D341Med (cell line): ENCODE data around the gene TSKU.
"Not testable (repeated sequence)": the region's sequence is repeated elsewhere in the genome, so short reads cannot be mapped to it uniquely, and the experiment has no call there.

Source experiments
- DNase-seq: peaks from one replicate; pipeline ENCODE4 v3.0.0; 2012; ENCODE audit warnings: low spot score

The TSKU gene

DNA sequence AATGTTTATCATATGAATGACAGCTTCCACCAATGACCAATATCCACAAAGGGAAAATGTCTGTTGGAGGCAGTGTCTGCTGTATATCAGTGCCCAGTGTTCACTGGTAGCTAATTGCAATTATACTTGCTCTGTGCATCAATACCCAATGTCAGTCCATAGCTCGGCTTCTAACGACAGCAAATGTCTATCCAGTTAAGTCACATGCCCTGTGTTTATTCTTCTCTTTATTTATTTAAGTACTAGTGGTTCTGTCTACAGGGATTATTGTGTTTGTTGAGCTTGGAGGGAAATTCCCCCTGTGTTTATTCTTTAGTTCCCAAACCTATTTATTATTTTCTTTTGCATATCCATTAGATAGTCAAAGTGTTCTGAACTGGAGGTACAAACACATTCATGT lies 18.6 kb downstream of the TSKU start:
- DNase-seq: no peak

DNA sequence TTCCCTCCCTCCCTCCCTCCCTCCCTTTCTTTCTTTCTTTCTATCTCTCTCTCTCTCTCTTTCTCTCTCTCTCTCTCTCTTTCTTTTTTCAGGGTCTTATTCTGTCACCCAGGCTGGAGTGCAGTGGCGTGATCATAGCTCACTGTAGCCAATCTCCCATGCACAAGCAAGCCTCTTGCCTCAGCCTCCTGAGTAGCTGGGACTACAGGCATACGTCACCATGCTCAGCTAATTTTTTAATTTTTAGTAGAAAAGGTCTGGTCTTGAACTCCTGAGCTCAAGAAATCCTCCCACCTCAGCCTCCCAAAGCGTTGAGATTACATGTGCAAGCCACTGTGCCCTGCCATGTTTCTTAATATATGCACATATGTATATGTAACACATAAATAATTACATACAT lies 19.0 kb downstream of the TSKU start:
- DNase-seq: no peak

DNA sequence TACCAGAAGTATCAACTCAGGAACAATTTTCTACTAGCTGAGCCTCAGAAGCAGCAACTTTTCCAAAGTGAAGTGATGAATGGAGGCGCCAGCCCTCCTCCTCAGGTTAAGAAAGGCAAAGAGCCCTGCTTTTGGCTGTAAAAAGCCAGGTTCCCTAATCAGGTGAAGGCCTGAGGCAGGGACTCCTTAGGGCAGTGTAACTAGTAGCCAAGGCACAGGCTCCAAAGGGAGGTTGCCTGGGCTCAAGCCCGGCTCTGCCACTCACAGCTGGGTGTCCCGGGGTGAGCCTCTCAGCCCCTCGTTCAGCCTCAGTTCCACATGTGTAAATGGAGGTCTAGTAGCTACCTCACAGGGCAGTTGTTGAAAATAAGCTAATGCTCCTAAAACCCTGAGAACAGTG lies 19.5 kb downstream of the TSKU start:
- peak; percentile 18 for DNase-seq

DNA sequence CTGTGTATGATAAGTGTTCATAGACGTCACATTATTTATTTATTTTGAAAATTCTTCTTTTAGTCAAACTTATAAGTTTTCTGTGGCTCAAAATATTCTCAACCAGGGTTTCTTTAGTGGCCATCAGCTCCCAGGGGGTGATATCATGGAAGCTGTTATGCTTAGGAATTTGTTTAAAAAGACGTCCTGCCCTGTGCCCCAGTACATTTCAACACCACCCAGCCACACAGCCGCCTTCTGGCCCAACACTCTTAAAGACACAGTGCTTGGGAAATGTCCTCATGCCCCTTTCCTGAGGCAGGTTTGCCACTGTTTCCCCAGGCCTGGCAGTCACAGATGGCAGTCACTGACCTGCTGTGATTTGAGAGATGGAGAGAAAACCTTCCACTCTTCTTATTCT lies 19.9 kb downstream of the TSKU start:
- DNase-seq: peak; percentile 2

DNA sequence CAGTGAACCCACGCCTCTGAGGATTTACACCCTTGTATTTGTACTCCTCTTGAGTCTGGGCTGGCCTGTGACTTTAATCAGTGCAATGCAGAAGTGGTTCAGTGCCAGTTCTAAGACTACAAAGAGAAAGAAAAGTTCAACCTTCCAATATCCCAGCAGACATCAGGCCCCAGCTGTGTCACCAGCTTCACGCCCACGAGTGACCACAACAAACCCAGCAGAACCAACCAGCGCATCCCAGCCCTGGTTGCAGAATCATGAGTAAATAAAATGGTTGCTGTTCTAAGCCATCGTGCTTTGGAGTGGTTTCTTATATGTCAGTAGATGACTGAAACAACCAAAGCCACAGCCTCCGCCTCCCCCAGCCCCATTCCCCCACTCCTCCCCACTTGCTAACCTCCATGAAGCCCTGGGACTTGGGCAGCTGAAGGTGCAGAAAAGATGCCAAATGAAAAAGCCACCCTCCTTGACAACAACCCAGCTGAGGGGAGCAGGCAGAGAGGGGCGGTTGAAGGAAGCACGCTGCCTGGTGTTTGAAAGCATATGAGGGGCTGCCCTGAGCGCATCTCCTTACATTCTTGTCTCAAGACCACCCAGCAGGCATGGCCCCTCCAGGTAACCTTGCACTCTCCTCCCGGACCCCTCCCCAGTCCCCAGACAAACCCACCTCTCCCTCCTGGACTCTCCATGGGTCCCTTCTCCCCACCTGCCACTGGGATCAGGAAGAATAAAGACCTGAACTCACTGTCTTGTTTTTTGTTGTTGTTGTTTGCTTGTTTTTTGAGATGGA lies 20.9 kb downstream of the TSKU start:
- peak; percentile 6 for DNase-seq

DNA sequence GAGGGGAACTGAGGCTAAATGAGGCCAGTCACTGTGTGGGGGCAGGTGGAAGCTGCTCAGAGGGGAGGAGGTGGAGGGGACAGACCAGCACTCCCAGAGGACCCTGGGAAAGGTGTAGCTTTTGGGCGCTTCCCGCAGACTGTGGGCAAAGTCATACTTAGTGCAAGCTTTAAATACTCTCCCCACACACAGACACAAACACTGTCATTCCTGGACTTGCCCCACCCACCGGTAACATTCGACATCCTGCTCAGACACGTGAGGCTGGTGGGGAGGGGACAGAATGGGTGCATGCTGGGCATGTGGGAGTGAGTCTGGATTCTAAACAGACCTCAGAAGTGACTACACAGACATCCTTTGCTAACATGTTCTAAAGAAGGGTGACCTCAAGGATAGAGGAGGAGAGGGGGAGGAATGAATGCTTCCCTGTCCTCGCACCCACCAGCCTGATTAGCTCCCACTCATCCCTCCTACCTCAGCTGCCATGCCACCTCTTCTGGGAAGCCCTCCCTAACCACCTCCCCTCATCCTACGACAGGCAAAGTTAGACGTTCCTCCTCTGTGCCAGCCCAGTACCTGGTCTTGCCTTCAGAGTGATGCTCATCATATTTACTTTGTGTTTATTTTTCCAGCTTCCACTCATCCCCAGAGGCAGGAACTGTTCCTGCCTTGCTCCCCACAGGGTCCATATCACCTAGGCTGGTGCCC lies 22.2 kb downstream of the TSKU start:
- peak; percentile 12 for DNase-seq

DNA sequence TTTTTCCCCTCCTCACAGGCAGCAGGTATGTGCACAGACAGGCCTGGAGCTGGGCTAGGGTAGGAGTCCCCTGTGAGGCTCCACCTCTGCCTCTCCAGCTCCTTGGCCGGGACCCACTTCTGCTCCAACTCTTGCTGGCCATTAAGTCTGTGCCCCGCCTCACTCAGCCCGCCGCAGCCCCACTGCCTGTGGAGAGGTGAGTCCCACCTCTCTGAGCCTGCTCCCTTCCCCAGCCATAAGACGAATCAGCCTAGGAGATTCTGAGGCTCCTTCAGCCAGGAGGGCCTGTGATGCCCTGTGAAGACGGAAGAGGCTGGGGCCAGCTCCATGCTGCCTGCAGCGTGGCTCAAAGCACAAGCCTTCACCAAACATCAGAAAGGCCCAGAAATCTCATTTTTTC lies 23.0 kb downstream of the TSKU start:
- peak; percentile 18 for DNase-seq

DNA sequence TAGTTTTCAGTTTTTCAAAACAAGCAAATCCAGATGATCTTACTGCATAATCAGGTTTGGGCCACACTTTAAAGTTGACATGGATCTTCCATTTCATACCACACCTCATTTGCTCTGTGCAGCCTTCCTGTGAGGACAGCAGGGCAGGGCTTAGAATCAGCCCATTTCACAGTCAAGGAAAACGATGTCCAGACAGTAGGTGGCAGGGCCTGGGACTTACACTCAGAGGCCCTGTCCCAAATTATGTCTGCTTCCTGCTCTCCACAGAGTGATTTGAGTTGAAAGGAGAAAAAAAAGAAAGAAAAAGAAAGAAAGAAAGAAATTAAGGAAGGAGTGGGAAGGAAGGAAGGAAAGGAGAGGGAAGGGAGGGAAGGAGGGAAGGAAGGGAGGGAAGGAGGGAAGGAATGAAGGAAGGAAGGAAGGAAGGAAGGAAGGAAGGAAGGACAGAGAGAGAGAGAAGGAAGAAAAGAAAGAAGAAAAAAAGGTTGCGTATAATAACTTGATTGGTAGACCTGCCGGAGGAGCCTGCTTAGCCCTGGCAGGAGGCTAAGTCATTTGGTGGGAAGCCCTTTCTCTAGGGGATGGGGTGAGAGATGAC lies 23.6 kb downstream of the TSKU start:
- DNase-seq: no peak

DNA sequence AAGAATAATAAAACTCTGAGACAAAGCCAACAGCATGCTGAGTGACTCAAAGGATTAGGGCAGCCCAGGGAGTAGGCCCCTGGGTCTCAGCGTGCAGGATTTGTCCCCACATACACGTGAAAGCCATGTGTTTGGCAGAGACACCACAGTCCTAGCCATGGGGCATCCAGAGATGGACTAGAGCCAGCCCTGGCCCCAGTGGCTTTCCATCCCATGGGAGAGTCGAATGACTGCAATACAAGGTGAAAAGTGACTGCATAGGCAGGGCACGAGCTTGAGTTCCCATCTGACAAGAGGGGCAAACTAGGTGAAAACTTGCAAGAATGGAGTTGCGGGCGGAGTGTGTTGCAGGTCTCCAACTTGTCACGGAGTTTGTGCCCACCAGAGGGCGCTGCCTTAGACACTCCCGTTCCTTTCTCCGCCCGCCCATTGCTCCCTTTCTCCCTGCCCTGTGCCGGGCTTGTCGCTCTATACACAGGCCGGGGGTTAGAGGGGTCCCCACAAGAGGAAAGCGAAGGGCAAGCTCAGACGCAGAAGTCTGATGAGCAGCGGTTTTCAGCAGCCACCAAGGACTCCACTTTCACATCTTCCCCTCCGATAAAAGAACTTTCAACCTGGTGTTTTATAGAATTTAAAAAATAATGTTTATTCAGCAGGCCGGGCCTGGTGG lies 24.2 kb downstream of the TSKU start:
- DNase-seq: peak; percentile 87

DNA sequence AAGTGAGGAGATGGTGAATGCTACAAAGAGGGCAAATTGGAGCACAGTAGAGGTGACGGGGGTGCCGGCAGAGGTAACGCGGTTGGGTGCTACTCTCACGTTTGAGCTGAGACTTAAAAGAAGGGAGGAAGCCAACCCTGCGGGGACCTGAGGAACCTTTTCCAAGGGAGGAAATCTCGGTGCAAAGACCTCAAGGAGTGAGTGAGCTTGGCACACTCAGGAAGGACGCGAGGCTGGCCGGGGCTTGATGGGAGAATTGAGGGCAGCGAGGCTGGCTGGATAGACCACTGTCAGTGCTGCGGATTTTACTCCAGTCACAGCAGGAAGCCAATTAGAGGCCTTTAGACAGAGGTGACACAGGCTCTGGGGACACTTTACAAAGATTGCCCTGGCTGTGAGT lies 25.0 kb downstream of the TSKU start:
- no peak for DNase-seq

DNA sequence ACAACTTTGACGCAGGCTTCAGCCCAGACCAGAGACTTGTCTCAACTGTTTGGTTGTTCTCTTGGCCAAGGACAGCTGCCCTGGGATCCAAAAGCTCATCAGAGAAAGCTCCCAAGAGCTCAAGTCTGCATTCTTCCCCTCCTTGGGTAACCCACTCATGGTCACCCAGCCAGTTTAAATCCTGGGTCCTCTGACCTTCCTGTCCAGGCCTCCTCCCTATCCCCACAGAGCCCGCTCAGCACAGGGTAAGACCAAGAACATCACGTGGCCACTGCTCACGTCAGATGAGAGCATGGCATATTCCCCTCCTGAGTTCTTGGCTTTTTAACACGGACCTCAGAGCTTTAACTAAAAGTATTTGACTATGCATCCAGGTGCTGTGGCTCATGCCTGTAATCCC lies 25.8 kb downstream of the TSKU start:
- no peak for DNase-seq

DNA sequence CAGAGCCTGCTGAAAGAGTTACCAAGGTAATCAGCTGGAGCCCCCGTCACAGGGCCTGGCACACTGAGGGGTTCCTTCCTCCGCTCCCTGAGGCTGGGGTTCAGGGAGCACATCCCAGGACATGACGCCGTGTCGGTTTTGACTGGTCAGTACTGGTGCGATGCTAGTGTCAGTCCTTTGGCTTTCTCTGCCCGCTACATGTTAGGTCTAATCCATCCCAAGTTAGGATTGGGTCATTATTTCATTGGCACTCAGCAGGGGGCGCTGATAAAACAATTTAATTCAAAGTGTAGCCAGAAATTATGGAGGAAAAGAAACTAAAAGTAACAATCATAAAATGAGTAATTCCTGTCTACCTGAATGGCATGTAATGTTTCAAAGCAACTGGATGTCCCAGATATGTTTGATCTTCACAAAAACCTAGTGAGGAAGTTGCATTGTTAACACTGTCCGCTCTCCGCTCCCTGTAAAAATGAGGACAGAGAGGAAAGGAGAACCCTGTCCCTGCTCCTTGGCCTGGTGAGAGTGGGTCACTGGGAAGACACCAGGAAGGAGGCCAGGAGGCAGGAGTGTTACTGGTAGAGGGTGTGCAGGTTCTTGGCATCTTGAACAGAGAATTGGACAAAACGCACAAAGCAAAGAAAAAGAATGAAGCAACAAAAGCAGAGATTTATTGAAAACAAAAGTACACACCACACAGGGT lies 27.1 kb downstream of the TSKU start:
- DNase-seq: no peak

DNA sequence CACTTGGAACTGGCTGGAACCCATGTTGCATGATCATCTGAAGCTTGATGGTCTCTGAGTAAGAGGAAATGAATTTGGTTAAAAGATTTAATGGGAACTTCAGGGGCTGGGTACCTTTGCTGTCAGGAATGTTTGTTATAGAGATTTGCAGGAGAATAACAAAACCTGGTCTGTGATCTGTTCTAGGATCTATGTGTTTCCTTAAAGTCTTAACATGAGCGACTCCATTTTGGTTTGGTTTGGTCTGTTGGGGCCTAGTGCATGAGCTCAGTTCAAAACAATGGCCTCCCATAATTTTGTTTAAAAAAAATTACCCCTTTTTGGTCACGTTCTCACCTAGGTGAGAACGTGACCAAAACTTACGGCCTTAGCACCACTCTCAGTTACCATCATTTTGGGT lies 28.1 kb downstream of the TSKU start:
- no peak for DNase-seq

DNA sequence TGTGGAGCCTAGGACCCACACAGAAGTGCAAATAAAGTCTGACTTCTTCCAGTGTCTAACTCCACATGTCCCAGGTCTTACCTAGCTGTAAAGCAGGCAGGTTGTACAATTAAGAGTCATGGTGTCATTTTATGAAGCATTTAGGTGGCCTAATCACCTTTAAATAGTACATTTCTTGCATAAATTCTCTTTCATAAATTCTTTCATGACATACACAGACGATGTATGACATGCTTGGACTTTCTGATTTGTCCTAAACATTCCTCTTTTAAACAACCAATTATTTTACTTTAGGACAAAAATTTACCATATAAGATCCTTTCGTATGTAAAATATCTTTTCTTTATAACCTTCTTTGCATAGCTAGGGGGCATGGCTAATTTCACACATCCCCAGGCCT lies 31.3 kb downstream of the TSKU start:
- DNase-seq: no peak

DNA sequence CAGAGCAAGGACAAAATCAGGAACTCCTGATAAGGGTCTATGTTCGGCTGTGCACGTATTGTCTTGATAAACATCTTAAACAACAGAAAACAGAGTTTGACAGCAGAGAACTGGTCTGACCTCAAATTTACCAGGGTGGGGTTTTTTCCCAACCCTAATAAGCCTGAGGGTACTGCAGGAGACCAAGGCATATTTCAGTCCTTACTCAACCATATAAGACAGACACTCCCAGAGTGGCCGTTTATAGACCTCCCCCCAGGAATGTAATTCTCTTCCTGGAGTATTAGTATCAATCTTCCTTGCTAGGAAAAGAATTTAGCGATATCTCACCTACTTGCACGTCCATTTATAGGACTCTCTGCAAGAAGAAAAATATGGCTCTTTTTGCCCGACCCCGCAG lies 32.5 kb downstream of the TSKU start:
- DNase-seq: not testable (repeated sequence)

DNA sequence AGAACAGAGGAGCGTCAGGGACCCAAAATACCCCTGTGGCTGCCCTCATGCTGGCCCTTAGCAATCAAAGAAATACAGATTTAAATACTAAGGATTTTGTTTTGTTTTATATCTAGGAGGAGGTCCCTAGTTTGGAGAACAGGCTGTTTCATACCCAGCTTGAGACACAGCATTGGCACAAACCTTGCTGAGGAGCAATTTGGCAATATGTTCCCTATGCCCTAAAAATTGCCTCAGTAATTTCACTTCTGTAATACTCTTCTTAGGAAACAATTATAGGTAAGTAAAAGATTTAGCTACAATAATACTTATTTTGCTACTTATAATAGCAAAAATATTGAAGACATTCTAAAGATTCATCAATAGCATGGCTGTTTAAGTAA lies 37.0 kb downstream of the TSKU start:
- no peak for DNase-seq

DNA sequence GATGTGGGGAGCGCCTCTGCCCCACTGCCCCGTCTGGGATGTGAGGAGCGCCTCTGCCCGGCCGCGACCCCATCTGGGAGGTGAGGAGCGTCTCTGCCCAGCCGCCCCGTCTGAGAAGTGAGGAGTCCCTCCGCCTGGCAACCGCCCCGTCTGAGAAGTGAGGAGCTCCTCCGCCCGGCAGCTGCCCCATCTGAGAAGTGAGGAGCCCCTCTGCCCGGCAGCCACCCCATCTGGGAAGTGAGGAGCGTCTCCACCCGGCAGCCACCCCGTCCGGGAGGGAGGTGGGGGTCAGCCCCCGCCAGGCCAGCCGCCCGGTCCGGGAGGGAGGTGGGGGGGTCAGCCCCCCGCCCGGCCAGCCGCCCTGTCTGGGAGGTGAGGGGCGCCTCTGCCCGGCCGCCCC lies 38.2 kb downstream of the TSKU start:
- DNase-seq: not testable (repeated sequence)

DNA sequence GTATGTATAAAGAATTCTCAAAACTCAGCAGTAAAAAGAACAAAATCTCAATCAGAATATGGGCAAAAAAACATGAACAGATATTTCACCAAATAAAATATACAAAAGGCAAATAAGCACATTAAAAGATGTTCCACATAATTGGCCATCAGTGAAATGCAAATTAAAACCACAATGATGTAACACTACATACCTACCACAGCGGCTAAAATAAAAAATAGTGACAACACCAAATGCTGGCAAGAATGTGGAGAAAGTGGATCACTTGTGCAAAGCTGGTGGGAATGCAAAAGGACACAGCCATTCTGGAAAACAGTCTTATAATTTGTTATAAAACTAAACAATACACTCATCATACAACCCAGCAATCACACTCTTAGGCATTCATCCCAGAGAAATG lies 39.2 kb downstream of the TSKU start:
- DNase-seq: no peak

DNA sequence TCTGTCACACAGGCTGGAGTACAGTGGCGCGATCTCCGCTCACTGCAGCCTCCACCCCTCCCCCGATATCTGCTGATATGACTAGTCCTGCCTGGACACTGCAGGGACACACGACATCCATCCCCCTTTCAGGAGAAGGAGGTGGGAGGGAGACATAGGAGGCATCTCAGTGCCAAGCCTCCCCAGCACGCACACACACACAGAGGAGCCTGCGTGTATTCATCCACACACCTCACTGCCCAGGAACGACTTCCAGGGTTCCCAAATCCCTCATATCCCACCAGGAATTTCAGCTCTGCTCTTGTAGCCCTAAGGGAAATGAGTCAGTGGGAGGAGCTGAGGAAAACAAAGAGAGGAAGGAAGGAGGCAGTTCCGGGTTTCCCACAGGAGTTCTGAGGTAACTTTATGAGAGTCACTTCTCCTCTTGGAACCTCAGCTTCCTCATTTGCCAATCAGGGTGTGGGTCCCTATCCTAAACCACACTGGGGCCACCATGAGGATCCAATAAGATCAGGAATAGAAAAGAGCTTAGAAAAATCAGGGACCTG lies 40.4 kb downstream of the TSKU start:
- no peak for DNase-seq

DNA sequence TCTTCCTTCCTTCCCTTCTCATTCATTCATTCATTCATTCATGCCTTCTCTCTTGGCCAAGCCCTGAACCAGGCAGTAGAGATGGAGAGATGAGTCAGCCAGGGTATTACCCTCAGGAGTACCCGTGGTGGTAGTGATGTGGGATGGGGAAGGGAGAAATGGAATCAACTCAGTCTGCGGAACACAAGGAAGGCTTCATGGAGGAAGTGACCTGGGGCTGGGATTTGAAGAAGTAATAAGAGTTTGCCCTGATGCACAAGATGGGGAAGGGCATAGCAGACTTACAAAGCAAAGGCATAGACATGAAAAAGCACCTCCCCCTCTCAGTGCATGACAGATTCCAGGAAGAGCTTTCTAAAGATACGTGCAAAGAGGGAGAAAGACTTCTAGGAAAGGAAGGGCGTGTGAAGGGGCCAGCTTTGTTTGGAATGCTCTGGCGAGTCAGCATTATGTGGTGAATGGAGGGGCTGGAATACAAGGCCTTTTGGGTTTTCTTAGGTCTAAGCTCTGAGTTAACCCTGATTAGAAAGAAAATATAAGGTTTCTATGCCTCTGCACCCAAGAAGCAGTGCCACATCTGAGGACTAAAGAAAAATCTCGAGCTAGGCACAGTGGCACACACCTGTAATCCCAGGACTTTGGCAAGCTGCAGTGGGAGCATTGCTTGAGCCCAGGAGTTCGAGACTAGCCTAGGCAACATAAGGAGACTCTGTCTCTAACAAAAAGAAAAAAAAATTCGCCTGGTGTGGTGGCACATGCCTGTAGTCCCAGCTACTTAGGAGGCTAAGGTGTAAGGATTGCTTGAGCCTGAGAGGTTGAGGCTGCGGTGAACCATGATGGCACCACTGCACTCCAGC lies 41.2 kb downstream of the TSKU start:
- DNase-seq: no peak
